ENCODE measurements around the gene SPRN.
"Not testable (repeated sequence)": the region's sequence is repeated elsewhere in the genome, so short reads cannot be mapped to it uniquely, and the experiment has no call there.

SPRN gene

DNA sequence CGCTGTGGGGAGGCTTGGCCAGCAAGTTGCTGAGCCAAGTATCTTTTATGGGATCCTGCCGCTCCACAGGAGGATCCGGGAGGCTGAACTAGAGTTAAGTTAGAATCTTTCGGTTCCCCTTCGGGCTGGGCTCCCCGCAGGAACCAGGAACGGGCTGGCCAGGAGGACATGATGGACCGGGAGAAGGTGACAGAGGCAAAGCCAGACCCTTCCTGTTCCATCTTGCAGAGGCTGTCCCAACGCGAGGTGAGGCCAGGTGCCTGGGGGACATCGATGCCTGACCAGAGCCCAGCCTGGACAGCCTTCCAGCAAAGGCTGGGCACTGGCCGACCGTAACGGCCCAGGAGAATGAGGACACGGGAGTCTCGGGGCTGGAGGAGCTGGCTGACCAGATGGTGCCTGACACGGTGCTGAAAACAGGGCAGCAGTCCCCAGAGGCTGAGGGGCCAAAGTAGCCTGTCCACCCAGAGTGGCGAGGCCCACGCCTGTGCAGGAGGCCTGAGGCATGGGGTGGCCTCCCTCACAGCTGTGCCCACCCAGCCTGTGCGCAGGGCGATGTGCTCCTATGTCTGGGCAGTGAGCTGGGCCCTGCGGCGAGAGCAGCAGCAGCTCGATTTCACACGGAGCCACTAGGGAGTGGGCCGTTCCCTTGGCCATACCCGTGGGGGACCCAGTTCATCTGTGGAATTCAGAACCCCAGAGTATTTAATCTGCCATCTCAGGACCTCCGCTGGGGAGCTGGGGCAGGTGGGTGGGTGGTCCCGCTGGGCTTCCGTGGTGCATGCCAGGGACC lies 47.2 kb downstream of the SPRN start:
- TF ChIP-seq, protein P1, sequence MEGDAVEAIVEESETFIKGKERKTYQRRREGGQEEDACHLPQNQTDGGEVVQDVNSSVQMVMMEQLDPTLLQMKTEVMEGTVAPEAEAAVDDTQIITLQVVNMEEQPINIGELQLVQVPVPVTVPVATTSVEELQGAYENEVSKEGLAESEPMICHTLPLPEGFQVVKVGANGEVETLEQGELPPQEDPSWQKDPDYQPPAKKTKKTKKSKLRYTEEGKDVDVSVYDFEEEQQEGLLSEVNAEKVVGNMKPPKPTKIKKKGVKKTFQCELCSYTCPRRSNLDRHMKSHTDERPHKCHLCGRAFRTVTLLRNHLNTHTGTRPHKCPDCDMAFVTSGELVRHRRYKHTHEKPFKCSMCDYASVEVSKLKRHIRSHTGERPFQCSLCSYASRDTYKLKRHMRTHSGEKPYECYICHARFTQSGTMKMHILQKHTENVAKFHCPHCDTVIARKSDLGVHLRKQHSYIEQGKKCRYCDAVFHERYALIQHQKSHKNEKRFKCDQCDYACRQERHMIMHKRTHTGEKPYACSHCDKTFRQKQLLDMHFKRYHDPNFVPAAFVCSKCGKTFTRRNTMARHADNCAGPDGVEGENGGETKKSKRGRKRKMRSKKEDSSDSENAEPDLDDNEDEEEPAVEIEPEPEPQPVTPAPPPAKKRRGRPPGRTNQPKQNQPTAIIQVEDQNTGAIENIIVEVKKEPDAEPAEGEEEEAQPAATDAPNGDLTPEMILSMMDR (IDR thresholded peaks at IDR 0.05; ENCODE audit: borderline replicate concordance, insufficient read depth, low read depth, low read length): no peak
- no peak overlapping the region for H3K4me3 ChIP-seq (ENCODE audit: low read depth, low read length)

DNA sequence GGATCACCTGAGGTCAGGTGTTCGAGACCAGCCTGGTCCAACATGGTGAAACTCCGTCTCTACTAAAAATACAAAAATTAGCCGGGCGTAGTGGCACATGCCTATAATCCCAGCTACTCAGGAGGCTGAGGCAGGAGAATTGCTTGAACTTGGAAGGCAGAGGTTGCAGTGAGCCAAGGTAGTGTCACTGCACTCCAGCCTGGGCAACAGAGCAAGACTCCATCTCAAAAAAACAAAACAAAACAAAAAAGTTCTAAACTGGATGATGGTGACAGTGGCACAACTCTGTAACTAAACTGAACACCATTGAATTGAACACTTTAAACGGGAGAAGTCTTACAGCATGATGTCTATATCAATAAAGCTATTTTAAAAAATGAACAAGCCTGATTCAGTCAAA lies 48.2 kb downstream of the SPRN start:
- H3K4me3 ChIP-seq (ENCODE audit: low read depth, low read length): not testable (repeated sequence)

DNA sequence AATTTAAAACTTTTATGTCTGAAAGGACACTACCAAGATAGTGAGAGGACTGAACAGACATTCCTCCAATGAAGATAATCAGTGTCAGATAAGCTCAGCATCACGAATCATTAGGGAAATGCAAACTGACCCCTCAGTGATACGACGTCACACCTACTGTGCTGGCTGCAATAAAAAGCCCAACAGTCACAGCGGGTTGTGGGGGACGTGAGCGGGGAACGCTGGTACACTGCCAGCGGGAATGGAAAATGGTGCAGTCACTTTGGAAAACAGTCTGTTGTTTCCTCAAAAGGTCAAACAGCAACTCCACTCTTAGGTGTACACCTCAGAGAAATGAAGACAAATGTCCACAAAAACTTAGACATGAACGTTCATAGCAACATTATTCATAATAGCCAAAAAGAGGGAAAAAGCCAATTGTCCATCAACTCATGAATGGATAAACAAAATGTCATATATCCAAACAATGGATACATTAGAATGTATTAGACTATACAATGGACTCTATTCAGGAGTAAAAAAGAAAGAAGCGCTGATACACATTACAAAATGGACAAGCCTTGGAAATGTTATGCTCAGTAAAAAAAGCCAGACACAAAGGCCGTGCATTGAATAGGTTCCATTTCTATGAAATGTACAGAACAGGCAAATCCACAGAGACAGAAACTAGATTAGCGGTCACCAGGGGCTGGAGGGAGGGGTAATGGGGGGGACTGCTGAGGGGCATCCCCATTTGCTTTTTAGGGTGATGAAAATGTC lies 48.9 kb downstream of the SPRN start:
- no peak overlapping the region for H3K4me3 ChIP-seq (ENCODE audit: low read depth, low read length)
- TF ChIP-seq, protein P1 (IDR thresholded peaks at IDR 0.05; ENCODE audit: borderline replicate concordance, insufficient read depth, low read depth, low read length): no peak

DNA sequence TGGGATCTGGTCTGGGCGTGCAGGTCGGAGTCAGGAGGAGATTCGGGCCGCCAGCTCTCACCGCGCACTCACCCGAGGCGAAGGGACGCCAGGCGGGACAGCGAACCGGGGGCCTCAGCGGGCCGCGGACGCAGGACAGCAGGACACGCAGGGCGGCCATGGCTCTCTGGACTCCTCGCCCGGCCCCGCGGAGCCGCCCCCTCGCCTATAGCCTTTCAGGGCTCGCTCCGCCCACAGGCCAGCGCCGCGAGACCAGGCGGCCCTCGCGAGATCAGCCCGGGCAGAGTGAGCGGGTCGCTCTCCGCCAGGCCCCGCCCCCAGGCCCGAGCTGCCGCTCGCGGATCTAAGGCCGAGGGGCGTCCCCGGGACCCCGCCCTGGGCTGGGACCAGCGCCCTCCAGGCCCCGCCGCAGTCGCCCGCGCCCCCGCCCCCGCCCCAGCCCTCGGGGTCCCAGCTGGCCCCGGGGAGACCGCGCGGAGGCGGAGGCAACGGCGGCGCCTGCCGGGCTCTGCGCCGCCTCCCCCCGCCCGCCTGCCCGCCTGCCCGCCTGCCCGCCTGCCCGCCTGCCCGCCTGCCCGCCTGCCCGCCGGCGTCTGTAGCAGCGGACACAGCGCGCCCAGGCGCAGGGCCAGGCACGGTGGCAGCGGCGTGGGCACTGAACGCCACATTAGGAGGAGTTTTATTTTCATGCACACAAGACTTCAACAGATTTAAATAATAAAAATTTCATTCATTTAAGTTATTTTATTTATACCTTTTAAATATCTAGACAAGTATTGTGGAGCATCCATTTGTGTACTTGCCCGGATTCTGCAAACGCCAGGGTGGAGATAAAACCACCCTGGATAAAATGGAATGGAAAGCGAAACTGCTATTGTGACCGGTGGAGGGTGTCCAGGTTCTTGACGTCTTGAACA lies 51.0 kb downstream of the SPRN start, which contains the start of gene ECHS1:
ECHS1 (minus strand) TSS at position 181 of the 917 bp plus-strand sequence; CDS start at position 160, 21 bp downstream.
- TF ChIP-seq, protein P1 (IDR thresholded peaks at IDR 0.05; ENCODE audit: borderline replicate concordance, insufficient read depth, low read depth, low read length): no peak
- H3K4me3 ChIP-seq (ENCODE audit: low read depth, low read length): peak within 1 kb of the TSS; percentile 73

DNA sequence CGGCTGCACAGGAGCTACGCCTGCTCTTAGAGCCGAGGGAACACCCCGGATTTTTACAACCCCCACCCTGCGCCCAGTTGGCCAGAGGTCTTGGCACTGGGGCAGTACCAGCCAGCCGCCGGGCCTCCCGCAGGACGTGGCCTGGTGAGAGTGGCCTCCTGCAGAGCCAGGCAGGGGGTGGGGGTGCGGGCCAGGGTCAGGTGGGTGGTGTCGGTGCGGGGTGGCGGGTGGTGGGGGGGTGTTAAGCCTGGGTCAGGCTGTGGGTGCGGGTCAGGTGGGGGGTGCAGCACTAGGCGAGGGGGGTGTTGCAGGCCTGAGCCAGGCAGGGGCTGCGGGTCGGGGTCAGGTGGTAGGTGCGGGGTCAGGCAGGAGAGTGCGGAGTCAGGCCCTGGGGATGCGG lies 51.9 kb downstream of the SPRN start:
- TF ChIP-seq, protein P1 (IDR thresholded peaks at IDR 0.05; ENCODE audit: borderline replicate concordance, insufficient read depth, low read depth, low read length): no peak
- peak overlapping the region; percentile 73 for H3K4me3 ChIP-seq (ENCODE audit: low read depth, low read length)
